ENCODE data around the gene OR1N1.
"Not testable (repeated sequence)": the region's sequence is repeated elsewhere in the genome, so short reads cannot be mapped to it uniquely, and the experiment has no call there.

DNA sequence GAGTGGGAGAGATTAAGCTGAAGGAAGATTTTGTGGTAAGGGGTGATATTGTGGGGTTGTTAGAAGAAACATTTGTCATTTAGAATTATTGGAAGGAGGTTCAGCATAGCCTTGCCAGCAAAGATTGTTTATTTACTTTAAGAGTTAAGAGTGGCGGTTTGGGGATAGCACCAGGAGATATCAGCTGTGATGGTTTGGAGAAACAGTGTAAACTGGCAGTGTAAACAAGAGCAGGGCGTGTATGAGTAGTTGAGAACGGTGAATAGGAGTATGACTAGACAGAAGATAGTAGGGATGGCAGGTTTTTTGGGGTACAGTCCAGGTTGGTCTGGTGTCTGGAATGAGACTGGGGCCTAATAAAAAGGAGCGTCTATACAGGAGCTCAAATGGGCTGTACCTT is 4.1 kb upstream of the OR1N1 start:
- TF ChIP-seq, protein P1, sequence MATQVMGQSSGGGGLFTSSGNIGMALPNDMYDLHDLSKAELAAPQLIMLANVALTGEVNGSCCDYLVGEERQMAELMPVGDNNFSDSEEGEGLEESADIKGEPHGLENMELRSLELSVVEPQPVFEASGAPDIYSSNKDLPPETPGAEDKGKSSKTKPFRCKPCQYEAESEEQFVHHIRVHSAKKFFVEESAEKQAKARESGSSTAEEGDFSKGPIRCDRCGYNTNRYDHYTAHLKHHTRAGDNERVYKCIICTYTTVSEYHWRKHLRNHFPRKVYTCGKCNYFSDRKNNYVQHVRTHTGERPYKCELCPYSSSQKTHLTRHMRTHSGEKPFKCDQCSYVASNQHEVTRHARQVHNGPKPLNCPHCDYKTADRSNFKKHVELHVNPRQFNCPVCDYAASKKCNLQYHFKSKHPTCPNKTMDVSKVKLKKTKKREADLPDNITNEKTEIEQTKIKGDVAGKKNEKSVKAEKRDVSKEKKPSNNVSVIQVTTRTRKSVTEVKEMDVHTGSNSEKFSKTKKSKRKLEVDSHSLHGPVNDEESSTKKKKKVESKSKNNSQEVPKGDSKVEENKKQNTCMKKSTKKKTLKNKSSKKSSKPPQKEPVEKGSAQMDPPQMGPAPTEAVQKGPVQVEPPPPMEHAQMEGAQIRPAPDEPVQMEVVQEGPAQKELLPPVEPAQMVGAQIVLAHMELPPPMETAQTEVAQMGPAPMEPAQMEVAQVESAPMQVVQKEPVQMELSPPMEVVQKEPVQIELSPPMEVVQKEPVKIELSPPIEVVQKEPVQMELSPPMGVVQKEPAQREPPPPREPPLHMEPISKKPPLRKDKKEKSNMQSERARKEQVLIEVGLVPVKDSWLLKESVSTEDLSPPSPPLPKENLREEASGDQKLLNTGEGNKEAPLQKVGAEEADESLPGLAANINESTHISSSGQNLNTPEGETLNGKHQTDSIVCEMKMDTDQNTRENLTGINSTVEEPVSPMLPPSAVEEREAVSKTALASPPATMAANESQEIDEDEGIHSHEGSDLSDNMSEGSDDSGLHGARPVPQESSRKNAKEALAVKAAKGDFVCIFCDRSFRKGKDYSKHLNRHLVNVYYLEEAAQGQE (IDR thresholded peaks at IDR 0.05; ENCODE audit: insufficient read depth in 1 of 2, low read depth in 2 of 2, low read length in 1 of 2) = not testable (repeated sequence)
- not testable (repeated sequence) for TF ChIP-seq CTCF (IDR thresholded peaks at IDR 0.05)

Measured in Panc1 (cell line).